H1 (cell line): ENCODE measurements around the gene NKIRAS2. TPM values are rescaled to one million over a fixed set of nuclear protein-coding genes. Genes with fewer than 3 reads are reported as not detected.

Experiments
- KDM4A ChIP-seq: IDR thresholded peaks from one replicate; pipeline ENCODE4 v1.7.1; 2012; ENCODE audit warnings: low read depth, mild to moderate bottlenecking, moderate library complexity, low read length, inconsistent platforms; ENCODE audit not compliant: severe bottlenecking
- SP1 ChIP-seq: IDR thresholded peaks from 2 replicates; pipeline ENCODE4 v1.6.1; 2011; ENCODE audit warnings: low read depth, low read length
- SUZ12 ChIP-seq: fragments of 200-600 bp; sonication (generic); IDR thresholded peaks from 2 replicates; pipeline ENCODE4 v1.6.1; 2012; ENCODE audit warnings: mild to moderate bottlenecking, inconsistent platforms, low read length, moderate library complexity, mixed read lengths
- TAF1 ChIP-seq: IDR thresholded peaks from 2 replicates; pipeline ENCODE4 v1.6.1; 2011; ENCODE audit warnings: mild to moderate bottlenecking, low read depth, low read length
- USF2 ChIP-seq: IDR thresholded peaks from 2 replicates; pipeline ENCODE4 v1.6.1; 2011; ENCODE audit warnings: low read length, improper control_type of control experiment
- polyA plus RNA-seq, 7 experiments: library from polyadenylated mRNA; depleted of rRNA in 3 of 7; stranded (reverse) in 5 of 7; unstranded in 2 of 7; fragments of >200 nt in 5 of 7; fragments of 200-250 nt in 2 of 7; gene quantifications; 1 replicate in 5 of 7; 2 replicates in 1 of 7; 4 replicates in 1 of 7; pipeline versions ENCODE4 v1.2.1 to v1.2.3, GENCODE V29; 2011 to 2013; ENCODE audit warnings: missing spikeins in 2 of 7, mixed read lengths in 2 of 7
- total RNA-seq: library from RNA; stranded (reverse); fragmentation: NEBNext Ultra II Directional; extraction: Animal tissue kit (Norgen Biotek cat#: 25700); gene quantifications from 2 replicates; pipeline ENCODE4 v1.2.1, GENCODE V29; 2021

Gene NKIRAS2
- total and polyA plus RNA-seq, 2 of the 8 experiments (the other 6 are each of a cell fraction or from before 2014, with no cell fraction given) = 34.5 to 51.1 TPM

GRCh38 chr17:42047343-42047742, 27.5 kb downstream of the NKIRAS2 start (continued):
- TF ChIP-seq USF2 (no peak), SUZ12 (no peak), TAF1 (no peak), KDM4A (no peak), SP1 (no peak)
